ENCODE results near the gene CLDN7.

CLDN7 gene

GRCh38 chr17:7218166-7218565 is 44.1 kb downstream of the CLDN7 start:
- DNase-seq, result no peak

GRCh38 chr17:7217113-7217987 is 44.9 kb downstream of the CLDN7 start:
- peak; percentile 74 for DNase-seq

- DNase-seq, result no peak
Observed at GRCh38 chr17:7216242-7217112, 45.8 kb downstream of the CLDN7 start.

GRCh38 chr17:7215652-7216180 is 46.6 kb downstream of the CLDN7 start:
- DNase-seq, result peak; percentile 49

- DNase-seq, result no peak
Observed at GRCh38 chr17:7215136-7215638, 47.1 kb downstream of the CLDN7 start.

- peak; percentile 100 for DNase-seq
Observed at GRCh38 chr17:7214300-7215135, 47.8 kb downstream of the CLDN7 start.

- peak; percentile 98 for DNase-seq
Observed at GRCh38 chr17:7213895-7214299, 48.4 kb downstream of the CLDN7 start.

GRCh38 chr17:7211491-7212273 is 50.6 kb downstream of the CLDN7 start:
- DNase-seq, result no peak
